ENCODE data around the gene COA1.
"Not testable (repeated sequence)": the region's sequence is repeated elsewhere in the genome, so short reads cannot be mapped to it uniquely, and the experiment has no call there.

Gene COA1

GRCh38 chr7:43616977-43617376 is 112.3 kb downstream of the COA1 start:
- no peak for DNase-seq
- in situ Hi-C loops (cut with MboI; ENCODE audit: low pct_unique_long_range_greater_than_20kb, low sequenced_read_pairs): no loop called here

- no peak for DNase-seq
- in situ Hi-C loops (cut with MboI; ENCODE audit: low pct_unique_long_range_greater_than_20kb, low sequenced_read_pairs): no loop called here
Measured at GRCh38 chr7:43615558-43616145, 113.7 kb downstream of the COA1 start.

DNA sequence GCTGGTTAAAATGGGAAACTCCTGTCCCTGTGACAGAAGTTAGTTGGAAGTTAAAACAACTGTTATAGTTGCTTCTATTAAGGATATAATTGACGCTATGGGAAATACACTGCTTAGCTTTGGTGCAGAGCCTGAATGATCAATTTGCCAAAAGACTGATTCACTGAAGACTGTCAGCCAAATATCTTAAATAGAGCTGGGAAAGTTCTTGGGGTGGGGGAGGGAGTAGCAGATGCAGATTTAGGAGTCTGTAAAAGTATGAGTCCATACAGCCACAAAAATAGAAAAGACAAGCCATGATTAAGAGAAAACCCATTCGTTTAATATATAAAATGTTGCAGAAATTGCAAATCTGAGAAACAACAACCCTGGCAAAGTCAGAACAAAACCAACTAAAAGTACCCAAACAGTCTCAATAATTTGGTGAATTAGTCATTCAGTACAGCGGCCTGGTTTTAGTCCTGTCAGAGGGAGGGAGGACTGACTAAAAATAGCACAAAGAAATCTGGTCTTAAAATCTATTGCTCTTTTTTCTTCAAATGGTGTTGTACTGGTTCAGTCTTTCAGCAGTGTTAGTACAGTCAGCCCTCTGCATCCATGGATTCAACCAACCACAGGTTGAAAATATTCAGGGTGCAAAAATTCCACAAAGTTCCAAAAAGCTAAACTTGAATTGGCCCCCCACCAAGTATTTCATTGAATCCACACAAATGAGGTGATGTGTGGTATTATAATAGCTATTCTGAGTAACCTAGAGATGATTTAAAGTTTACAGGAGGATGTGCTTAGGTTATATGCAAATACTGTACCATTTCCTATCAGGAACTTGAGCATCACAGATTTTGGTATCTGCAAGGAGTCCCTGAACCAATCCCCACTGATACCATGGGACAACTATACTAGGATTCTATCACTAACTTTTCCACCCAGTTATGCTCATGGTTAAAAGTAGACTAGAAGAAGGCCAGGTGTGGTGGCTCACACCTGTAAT is 116.4 kb downstream of the COA1 start:
- in situ Hi-C loops (cut with MboI; ENCODE audit: low pct_unique_long_range_greater_than_20kb, low sequenced_read_pairs): no loop called here
- no peak for DNase-seq

GRCh38 chr7:43612128-43612527 is 117.2 kb downstream of the COA1 start:
- DNase-seq: no peak
- in situ Hi-C loops (cut with MboI; ENCODE audit: low pct_unique_long_range_greater_than_20kb, low sequenced_read_pairs): no loop called here

GRCh38 chr7:43609097-43609496 is 120.2 kb downstream of the COA1 start:
- in situ Hi-C loops (cut with MboI; ENCODE audit: low pct_unique_long_range_greater_than_20kb, low sequenced_read_pairs): no loop called here
- DNase-seq: no peak

DNA sequence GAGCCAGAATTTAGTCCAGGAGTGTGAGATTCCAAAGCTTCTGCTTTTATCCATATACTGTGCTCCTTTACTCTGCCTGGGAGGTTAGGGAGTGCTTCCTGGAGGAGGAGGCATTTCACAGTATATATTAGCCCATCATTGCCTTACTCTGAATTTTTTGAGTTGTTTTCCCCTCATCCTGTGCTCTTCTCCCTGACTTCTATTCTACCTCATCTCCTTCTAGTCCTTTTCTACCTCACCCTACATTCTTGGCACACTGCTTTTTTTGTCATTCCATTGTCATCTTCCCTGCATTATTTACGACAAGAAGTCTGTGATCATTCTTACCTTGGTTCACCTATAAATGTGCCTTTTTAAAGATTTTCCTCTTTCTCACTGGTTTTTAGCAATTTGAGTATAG is 125.1 kb downstream of the COA1 start:
- in situ Hi-C loops (cut with MboI; ENCODE audit: low pct_unique_long_range_greater_than_20kb, low sequenced_read_pairs): no loop called here
- no peak for DNase-seq

- no peak for DNase-seq
- in situ Hi-C loops (cut with MboI; ENCODE audit: low pct_unique_long_range_greater_than_20kb, low sequenced_read_pairs): no loop called here
Measured at GRCh38 chr7:43602256-43602655, 127.1 kb downstream of the COA1 start.

GRCh38 chr7:43600056-43600455 is 129.3 kb downstream of the COA1 start:
- in situ Hi-C loops (cut with MboI; ENCODE audit: low pct_unique_long_range_greater_than_20kb, low sequenced_read_pairs): no loop called here
- DNase-seq: no peak

DNA sequence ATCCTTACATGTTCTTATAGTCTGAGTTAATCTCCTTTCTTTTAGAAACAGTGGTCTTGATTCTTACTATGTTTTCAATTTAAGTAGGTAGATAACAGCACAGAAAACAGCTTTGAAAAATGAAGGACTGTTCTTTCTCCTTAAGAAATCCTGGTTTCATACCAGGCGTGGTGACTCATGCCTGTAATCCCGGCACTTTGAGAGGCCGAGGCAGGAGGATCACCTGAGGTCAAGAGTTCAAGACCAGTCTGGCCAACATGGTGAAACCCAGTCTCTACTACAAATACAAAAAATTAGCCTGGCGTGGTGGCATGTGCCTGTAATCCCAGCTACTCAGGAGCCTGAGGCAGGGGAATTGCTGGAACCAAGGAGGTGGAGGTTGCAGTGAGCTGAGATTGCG is 132.9 kb downstream of the COA1 start:
- in situ Hi-C loops (cut with MboI; ENCODE audit: low pct_unique_long_range_greater_than_20kb, low sequenced_read_pairs); DNase-seq: not testable (repeated sequence)

- no peak for DNase-seq
- in situ Hi-C loops (cut with MboI; ENCODE audit: low pct_unique_long_range_greater_than_20kb, low sequenced_read_pairs): no loop called here
Measured at GRCh38 chr7:43594020-43594419, 135.3 kb downstream of the COA1 start.

DNA sequence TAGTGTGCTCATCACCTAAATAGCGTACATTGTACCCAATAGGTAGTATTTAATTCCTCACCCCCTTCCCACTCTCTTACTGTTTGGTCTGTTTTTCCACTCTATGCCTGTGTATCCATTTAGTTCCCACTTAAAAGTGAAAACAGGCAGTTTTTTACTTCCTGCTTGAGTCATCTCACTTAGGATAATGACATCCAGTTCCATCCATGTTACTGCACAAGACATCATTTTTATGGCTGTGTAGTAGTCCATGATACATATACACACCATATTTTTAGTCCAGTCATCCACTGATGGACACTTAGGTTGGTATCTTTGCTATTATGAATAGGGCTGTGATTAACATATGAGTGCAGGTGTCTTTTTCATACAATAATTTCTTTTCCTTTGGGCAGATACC is 136.3 kb downstream of the COA1 start:
- DNase-seq: no peak
- in situ Hi-C loops (cut with MboI; ENCODE audit: low pct_unique_long_range_greater_than_20kb, low sequenced_read_pairs): no loop called here

DNA sequence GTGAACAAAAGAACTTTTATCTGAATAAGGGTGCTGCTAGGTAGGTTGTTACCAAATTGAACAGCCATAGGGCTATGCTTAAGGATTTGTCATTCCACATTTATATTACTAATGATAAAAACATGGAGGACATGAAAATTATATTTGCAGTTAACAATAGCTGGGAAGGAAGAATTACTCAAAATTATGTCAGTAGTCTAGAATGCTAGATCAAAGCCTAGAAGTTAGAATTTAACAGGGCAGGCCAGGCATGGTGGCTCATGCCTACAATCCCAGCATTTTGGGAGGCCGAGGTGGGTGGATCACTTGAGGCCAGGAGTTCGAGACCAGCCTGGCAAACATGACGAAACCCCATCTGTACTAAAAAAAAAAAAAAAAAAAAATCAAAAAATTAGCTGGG is 137.0 kb downstream of the COA1 start:
- DNase-seq: no peak
- in situ Hi-C loops (cut with MboI; ENCODE audit: low pct_unique_long_range_greater_than_20kb, low sequenced_read_pairs): no loop called here

GRCh38 chr7:43591558-43592180 is 137.7 kb downstream of the COA1 start:
- no peak for DNase-seq
- in situ Hi-C loops (cut with MboI; ENCODE audit: low pct_unique_long_range_greater_than_20kb, low sequenced_read_pairs): no loop called here

DNA sequence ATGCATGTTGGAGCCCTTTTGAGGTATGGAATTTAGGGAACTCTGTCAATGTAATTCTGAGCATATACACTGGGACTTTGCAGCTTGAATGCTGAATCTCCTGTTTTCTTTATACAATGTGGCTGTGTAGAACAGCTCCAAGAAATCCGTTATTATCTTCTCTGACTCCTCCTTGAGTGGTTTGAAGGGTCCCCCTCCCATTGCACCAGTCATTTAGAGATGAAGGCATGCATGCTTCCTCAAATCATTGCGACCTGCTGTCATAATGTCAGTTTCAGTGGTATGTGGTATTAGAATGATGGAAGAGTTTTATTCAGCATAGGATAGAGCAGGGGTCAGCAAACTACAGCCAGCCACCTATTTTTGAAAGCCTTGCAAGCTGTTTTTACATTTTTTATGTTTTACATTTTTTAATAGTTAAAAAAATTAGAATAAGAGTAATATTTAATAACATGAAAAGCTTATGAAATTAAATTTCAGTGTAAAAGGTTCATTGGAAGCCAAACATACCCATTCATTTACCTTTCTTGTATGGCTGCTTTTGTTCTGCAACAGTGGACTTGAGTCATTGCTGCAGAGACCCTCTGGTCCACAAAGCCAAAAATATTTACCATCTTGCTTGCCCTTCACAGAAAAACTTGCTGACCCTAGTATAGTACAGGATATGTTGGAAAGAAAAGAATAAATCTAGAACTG is 138.3 kb downstream of the COA1 start:
- DNase-seq: no peak
- in situ Hi-C loops (cut with MboI; ENCODE audit: low pct_unique_long_range_greater_than_20kb, low sequenced_read_pairs): no loop called here

DNA sequence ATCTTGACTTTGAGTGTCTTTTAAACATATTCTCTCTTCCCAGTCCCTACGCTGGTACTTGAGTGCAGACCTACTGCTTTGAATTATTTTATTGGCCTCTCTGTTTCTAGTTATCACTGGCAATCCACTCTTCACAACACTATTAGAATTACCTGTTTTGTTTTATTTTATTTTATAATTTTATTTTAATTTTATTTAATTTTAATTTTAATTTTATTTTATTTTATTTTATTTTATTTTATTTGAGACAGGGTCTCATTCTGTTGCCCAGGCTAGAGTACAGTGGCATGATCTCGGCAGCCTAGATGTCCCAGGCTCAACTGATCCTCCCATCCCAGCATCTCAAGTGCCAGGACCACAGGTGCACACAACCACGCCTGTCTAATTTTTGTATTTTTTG is 139.6 kb downstream of the COA1 start:
- in situ Hi-C loops (cut with MboI; ENCODE audit: low pct_unique_long_range_greater_than_20kb, low sequenced_read_pairs): no loop called here

More for the DNA sequence above, 139.6 kb downstream of the COA1 start:
- DNase-seq: no peak
